HG02885 (cell line): ENCODE results near the gene RBPMS2.

ENCODE experiments used
- ATAC-seq: cut with Tn5 transposase; IDR thresholded peaks from one replicate; pipeline ENCODE4 v1.9.1; 2021; ENCODE audit warnings: mild to moderate bottlenecking; ENCODE audit not compliant: unreplicated experiment, poor library complexity

Gene RBPMS2

DNA sequence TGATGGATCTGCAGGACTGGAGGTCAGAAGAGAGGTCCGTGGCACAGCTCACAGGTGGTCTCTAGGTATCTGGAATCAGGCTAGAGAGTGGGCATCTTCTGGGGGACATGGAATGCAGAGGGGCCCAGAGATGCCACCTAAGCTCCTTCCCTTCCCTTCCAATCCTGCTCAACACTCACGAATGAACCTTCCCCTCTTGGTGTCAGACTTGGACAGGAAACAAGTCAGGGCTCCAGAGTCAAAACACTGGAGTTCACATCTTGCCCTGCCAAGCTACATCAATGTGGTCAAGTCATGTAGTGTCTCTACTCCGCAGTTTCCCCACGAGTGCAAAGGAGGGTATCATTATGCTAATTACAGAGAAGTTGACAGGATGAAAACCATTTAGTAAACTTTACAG lies 16.0 kb upstream of the RBPMS2 start:
- ATAC-seq = no peak

DNA sequence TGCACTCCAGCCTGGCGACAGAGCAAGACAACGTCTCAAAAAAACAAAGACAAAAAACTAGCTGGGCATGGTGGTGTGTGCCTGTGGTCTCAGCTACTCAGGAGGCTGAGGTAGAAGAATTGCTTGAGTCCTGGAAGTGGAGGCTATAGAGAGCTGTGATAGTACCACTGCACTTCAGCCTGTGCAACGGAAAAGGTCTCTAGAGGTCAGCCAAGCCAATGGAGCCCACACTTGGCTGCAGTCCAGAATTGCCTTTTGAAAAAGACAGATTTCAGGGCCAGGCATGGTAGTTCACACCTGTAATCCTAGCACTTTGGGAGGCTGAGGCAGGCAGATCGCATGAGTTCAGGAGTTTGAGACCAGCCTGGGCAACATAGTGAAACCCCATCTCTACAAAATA lies 8.4 kb upstream of the RBPMS2 start:
- ATAC-seq = no peak

DNA sequence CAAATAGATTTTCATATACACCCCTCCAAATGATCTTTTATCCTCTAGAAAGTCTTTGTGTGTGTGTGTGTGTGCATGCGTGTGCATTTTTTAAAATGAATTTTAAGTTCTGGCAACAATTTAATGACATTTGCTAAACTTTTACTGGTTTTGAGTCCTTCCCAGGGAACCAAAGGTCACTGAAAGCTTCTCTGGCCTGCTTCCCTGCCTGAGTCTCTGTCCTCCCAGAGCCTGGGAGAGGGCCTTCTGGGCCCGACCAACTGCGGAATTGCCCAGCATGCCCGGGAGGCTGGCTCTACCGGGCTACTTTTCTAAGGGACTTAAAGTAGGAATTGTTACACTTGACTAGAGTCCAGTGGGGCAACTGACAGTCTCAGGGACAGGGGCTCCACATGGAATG lies 7.4 kb upstream of the RBPMS2 start:
- ATAC-seq = no peak

DNA sequence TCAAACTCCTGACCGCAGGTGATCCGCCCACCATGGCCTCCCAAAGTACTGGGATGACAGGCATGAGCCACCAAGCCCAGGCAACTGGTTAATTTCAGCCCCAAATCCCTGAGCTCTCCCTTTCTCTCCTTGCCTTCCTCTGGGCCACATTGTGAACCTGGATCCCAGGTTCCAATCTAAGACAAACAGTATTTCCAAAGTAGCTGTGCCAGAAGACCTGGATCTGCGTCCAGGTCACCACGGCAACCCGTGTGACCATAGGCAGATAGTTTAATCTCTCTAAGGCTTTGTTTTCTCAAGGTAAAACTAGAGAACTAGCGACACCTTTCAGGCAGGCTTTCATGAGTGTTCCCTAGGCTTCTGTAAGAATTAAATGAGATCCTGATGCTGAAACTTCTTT lies 5.9 kb upstream of the RBPMS2 start:
- no peak for ATAC-seq

DNA sequence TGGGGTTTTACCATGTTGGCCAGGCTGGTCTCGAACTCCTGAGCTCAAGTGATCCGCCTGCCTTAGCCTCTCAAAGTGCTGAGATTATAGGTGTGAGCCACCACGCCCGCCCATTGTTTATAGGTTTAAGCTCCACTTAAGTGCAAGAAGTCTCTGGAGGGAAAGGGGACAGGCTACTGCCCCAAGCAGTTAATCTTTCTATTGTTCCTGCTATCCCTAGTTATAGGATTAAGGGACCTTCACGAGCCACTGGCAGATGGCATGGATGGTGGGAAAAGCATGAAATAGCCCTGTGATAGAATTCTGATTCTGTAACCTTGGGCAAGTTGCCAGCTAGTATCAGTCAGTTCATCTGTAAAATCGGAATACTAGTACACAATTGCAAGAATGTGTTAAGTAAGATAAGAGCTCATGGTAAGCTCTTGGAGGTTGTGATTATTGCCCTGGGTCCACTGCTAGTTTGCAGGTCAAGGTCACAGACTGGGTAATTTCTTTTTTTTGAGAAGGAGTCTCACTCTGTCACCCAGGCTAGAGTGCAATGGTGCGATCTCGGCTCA lies 5.3 kb upstream of the RBPMS2 start:
- ATAC-seq = no peak

DNA sequence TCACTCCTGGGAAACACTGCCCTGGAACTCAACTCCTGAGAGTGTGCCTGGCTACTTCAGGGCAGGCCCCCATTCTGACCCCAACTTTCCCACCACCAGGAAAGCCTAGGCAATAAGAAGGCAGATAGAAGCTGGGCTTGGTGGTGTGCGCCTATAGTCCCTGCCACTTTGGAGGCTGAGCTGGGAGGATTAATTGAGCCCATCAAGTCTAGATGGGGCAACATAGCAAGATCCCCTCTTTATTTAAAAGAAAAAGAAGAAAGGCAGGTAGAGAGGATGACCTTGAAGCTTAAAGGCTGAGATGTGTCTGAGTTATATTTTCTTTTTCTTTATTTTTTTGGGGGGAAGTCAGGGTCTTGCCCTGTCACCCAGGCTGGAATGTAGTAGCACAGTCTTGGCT lies 4.2 kb upstream of the RBPMS2 start:
- no peak for ATAC-seq

DNA sequence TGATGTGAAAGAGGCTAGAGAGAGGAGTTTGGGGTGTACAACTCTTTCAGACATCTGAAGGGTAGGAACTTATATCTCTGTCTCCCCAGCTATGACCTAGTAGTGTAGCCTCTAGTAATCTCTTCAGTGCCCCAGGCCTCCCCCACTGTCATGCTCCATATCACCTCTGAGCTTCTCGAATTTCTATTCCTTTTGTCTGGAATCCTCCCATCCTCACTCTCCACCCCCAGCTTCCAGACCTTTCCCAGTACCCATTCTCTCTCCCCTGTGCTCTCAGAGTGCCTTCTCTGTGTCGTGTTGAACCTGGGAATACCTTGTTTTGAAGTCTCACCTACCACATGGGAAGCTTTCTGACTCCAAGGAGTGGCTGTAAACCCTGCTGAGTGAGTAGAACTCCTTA lies 3.6 kb upstream of the RBPMS2 start:
- no peak for ATAC-seq

DNA sequence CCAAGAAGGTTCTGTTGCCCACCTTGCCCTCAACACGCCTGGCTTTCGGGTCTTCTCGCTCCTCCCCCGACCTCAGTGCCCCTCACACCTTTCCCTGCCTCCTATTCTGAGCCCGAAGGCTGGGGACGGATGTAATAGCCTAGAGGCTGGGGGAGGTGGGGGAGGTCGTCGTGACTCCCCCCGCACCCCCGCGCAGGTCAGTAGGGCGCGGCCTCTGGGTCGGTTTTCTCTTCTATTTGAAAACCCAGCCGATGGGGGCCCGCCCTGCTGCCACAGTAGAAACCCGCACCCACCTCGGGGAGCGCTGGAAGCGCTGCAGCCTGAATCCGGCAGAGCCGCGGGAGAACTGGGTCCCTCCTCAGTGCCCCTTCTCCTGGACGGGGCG lies 1.0 kb upstream of the RBPMS2 start:
- no peak for ATAC-seq

DNA sequence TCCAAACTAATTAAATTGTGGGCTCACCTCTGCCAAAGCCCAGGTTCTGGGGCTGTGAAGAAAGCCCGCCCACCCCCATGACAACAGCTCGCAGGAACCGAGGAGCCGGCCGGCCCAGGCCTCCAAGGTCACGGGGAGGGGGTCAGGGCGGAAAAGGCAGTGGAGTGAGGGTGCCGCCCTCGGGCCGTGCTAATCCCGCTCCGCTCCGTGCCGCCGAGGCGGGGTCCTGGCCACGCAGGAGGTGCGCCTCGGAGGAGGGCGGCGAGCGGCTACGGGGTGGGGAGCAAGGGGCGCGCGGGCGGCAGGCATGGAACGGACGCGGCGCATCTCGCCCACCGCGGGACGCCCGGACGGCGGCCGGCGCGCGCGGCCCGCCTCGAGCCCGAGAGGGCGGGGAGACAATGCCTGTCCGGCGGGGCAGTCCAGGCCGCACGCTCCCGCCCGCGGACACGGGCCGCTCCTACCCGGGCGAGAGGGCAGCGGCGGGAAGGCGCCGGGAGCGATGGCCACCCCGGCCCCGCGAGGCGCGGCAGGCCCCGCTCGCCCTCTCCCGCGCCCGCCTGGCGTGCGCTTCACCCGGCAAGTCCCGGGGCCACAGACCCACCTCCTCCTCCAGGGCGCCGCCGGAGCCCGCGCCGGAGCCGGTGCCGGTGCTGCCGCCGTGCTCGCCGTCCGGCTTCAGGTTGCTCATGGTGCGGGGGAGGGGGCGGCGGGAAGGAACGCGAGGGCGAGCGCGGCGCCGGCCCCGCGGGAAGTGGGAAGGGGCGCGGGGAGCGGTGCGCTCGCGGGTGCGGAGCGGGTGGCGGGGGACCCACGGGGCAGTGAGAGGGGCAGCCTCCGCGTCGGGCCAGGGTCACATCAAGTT lies 528 bp downstream of the RBPMS2 start:
- ATAC-seq = no peak

DNA sequence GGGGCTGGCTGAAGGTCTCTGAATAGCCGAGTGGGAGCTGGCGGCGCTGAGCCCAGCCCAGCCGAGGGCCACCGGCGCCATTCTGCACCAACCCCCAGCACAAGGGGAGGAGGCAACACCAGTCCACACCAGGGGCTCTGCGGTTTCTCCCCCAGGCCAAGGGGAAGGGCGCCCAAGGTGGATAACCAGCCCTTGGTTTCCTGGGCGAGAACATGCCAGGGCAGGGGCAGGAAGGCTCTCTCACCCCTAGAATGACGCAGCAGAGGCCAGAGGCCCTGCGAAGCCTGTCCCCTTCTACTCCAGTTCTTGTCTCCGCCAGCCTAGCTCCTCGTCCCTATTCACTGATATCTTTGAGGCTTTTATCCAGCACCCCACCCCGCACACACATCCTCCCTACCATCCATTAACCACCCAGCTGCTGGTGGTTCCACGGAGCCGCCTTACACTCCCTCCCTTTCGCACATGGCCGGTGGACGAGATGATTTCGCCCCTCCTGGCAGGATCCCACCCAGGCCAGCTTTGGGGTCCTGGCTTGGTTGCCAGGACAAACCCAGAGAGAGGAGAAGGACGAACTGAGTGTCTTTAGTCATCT lies 1.3 kb downstream of the RBPMS2 start:
- ATAC-seq = no peak

DNA sequence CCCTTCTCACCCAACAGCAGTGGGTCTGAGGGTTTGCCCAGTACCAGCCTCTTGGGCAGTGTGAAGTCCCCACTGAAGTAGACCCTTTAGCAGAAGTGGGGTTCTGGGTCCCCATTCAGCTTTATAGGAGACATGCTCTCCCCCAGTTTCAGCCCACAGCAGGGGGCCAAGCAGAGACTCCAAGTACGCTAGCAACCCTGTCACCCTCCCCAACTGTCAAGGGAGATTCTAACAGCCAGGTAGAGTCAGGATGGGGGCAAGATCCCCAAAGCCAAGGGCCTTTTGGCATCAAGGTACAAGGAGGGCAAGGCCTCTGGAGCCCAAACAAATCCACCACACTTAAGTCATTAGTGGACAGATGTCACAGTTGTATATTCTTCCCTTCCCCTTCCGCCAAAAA lies 1.8 kb downstream of the RBPMS2 start:
- ATAC-seq = no peak

DNA sequence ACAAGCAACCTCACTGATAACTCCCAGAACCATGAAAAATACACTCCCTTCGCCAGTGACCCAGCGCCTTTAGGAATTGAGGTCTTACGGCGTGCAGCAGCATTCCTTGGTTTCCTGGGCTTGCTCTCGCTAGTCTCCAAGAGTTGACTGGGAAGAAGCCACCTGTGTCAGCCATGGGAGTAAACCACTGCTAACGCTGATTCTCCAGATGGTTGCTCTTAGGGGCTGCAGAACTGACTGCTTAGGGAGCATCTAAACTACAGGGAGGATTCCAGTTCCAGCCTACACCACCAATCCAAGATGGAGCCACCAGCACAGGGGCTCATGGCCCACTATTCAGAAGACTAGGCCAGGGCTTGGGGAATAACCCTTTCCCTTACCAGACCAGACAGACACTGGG lies 2.4 kb downstream of the RBPMS2 start:
- no peak for ATAC-seq

DNA sequence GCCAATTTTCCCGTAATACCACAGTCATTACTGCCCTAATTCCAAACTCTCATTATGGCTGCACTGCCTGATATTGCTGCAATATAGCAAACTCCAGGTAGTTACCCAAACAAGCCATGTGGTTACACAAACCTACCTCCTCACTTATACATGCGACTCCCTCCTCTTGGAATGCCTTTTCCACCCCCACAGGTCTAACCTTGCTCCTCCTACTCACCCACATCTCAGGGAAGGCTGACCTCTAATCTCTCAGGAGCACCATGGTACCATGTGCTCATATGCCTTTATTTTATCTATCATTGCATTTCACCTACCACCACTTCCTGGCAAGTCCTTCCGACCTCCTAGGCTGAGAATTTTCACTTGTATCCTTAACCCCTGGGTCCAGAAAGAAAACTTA lies 2.9 kb downstream of the RBPMS2 start:
- ATAC-seq = no peak

DNA sequence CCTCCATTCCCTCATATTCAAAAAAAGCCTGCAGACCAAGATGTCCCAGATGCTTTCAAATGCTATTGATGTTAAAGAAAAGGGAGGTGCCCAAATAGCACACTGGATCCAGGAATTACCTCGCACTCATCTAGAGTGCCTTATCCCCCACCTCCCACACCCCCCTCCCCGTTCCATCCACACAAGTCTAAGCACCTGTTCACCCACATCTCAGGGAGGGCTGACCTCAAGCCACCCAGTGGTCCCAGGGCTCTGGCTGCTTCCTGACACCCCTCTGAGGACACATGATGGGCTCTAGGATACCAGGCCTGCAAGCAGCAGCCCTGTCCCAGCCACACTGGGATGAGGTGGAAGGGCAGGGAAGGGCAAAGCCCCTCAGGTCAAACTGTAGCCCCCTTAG lies 4.8 kb downstream of the RBPMS2 start:
- no peak for ATAC-seq

DNA sequence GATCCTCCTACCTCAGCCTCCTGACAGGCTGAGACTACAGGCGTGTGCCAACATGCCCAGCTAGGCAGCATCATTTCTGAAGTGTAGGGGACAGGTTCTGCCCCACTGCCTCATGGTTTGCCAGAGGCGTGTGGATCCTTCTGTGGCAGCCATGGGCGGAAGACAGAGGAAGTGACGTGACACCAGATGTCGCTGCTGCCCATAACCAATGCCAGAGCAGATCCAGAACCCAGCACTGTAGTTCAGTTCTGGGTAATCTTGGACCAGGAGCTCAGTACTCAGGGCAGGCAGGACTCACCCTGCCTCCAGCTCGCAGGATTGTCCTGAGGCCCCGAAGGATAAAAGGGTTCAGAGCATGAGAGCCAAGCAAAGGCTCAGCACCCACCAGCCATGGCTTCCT lies 8.2 kb downstream of the RBPMS2 start:
- no peak for ATAC-seq

DNA sequence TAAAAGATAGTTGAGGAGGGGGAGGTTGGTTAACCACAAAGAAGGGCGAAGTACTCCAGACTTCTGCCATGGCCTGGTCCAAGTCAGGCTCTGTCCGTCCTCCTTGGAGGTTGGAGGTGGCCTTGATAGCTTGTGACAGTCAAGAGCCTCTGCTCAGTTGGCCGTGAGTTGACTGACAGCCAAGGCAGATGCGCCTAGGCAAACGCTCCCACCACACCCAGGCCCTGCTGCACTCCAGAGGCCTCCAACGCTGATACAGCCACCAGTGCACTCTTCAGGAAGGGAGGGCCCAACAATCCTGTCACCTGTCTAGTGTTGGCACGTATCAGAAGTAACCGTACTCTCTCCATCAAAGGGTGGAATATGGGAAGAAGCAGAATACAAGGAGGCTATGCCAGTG lies 9.3 kb downstream of the RBPMS2 start:
- ATAC-seq = no peak

DNA sequence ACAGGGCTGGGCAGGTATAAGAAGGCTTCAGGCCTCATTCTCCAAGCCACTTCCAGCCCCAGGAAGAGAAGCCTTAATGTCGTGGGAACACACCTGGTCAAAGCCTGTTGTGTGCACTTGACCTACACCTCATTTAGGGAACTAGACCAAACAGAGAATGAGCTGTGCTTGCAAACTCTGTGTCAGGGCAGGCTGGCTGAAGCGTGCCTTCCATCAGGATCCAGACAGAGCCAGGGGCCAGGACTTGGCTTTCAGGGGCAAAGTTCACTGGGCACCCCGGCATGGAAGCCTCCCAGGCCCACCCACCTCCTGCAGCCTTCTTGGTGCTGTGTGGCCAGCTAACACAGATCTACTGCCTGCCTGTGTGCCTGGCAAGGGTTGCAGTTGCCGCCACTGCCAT lies 11.5 kb downstream of the RBPMS2 start:
- ATAC-seq = no peak

DNA sequence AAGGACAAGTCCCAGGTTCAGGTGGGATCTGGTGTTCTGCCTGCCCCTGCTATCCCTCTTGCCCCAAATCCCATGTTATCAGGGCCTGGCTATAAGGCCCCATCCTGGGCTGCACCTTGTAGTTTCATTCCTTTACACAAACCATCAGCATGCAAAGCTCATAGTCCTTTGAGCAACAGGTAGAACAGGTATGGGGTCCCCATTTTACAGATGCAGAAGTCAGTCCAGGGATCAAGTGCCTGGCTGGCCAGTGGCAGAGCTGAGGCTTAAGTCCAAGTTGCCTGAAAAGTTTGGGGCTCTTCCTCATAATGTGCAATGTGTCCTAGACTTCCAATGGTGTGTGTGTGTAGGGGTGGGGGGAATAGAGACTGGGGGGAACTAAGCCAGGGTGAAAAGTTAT lies 11.9 kb downstream of the RBPMS2 start:
- no peak for ATAC-seq

DNA sequence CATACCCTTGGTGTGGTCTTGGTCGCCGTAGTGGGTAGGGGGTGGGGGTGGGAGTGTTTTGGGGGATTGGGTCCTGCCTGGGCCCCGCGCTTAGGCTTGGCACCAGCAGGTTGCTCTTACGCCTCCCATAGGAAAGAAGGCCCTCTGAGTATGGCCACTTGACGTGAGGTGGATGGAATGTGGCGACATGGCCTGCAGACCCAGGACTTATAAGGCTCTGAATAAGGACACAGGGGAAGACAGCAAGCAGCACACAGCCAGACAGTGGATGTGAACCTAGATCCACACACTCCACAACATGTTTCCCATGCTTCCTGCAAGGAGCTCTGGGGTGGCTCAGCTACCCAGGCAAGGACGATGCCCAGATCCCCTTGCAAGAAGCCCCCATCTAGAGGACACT lies 12.4 kb downstream of the RBPMS2 start:
- no peak for ATAC-seq

DNA sequence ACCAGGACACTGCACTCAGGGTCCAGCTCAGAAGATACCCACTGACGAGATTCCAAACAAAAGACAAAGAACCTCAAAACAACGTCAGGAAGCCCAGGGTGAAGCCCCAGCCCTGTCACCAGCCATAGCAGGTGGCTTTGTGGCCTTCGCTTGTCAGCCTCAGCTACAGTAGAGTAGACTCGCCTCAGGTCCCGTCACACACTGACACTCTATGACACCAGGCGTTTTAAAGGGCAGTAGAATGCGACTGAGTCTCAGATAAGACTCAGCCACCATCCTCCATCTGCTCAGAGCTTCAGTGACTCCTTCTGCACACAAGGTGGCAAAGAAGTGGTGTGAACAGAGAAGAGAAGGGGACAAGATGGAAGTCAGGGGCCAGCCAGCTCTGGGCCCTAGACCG lies 12.8 kb downstream of the RBPMS2 start:
- no peak for ATAC-seq

DNA sequence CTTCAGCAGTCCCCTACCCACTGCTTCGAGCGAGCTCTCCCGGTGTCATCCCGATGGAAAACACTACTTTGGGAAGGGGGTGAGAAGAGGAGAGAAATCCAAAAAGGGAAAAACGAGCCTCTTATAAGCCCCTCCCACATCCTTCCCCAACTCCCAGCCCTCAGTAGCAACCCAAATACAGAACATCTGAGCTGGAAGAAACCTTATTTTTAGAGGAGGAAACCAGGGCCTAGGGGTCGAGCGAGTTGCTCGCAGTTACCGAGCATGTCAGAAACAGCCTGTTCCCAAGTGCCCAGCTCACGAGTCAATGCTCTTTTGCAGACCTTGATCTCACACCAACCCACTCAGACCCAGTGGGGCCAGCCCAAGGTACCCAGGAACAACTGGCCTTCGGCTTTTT lies 14.2 kb downstream of the RBPMS2 start:
- no peak for ATAC-seq

DNA sequence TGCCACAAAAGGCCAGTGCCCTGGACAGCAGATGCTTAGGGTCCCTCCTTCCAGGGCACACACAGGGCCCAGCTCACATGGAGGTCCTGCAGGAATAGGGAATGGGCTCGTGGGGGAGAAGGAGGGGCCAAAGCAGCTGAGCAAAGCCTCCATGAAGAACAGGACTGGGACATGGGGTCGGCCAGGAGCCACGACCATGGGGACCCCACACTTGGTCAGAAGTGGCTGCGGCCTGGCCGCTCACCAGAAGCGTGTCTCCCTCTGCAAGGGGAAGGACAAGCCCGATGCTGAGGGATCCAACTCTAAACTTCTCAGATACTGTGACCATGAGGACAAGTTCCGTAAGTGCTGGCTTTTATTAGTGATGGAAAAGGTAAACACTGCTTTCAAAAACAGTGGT lies 15.3 kb downstream of the RBPMS2 start:
- no peak for ATAC-seq
